MM.1S (cell line): Measurements from ENCODE around the gene PRSS56.

Experiments used
- EZH2 ChIP-seq: fragments of 300-600 bp; sonication (generic); optimal IDR thresholded peaks from 2 replicates; pipeline ENCODE3; 2017; ENCODE audit warnings: low read depth, mild to moderate bottlenecking, antibody characterized with exemption, low read length, mixed read lengths
- TF ChIP-seq, protein P1 (sequence below): fragments of 300-600 bp; sonication (generic); IDR thresholded peaks from 2 replicates; pipeline ENCODE4 v1.5.1; 2016; ENCODE audit warnings: antibody characterized with exemption, low read length, mixed read lengths

DNA sequence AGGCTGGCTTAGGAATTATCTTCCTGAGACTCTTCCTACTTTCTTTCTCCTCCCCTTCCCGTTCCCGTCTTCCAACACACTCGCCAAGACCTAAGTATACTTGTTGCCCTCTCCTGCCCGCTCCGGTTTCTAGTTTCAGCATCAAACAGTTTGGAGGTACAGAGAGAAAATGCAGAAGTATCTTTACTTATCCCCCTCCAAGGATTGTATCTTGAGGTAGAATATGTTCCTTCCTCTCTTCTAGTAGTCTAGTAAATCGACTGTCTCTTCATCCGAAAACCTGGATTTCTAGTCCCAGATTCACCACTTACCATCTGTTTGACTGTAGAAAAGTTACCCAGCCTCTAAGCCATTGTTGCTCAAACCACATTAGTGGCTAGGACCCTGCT, 31.1 kb downstream of the PRSS56 start:
- no peak for TF ChIP-seq EZH2
- TF ChIP-seq, protein P1, sequence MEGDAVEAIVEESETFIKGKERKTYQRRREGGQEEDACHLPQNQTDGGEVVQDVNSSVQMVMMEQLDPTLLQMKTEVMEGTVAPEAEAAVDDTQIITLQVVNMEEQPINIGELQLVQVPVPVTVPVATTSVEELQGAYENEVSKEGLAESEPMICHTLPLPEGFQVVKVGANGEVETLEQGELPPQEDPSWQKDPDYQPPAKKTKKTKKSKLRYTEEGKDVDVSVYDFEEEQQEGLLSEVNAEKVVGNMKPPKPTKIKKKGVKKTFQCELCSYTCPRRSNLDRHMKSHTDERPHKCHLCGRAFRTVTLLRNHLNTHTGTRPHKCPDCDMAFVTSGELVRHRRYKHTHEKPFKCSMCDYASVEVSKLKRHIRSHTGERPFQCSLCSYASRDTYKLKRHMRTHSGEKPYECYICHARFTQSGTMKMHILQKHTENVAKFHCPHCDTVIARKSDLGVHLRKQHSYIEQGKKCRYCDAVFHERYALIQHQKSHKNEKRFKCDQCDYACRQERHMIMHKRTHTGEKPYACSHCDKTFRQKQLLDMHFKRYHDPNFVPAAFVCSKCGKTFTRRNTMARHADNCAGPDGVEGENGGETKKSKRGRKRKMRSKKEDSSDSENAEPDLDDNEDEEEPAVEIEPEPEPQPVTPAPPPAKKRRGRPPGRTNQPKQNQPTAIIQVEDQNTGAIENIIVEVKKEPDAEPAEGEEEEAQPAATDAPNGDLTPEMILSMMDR: no peak
